Retina (tissue), 1 donor: Measurements from ENCODE around the gene CARS2.
"Not testable (repeated sequence)": the region's sequence is repeated elsewhere in the genome, so short reads cannot be mapped to it uniquely, and the experiment has no call there.

ENCODE experiments used
- DNase-seq: peaks from one replicate; pipeline ENCODE4 v3.0.0-alpha.2; 2016

CARS2 gene

DNA sequence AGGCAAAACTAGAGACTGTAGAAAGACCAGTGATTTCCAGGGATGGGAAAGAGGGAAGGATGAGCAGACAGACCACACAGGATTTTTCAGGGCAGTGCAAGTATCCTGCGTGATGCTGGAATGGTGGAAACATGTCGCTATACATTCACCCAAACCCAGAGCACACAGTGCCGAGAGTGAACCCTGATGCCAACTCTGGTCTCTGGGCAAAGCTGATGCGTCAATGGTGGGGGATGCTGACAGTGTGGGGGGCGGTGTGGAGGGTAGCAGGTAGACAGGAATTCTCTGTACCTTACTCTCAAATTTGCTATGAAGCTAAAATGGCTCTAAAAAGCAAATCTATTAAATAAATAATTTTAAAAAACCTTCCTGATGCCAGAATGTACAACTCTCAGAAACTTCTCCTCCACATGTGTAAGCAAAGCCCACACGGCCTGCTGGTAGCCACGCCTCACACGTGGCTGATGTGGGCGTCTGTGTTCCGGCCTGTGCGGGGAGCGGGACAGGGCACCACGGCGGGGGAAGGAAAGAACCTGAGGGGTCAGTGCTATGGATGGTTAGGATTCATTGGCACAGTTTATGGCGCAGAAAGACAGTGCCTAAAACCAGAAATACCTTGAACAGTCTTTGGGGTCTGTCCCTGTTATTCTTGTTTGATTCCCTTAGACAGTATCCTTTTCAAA, 23.9 kb downstream of the CARS2 start:
- no peak for DNase-seq

DNA sequence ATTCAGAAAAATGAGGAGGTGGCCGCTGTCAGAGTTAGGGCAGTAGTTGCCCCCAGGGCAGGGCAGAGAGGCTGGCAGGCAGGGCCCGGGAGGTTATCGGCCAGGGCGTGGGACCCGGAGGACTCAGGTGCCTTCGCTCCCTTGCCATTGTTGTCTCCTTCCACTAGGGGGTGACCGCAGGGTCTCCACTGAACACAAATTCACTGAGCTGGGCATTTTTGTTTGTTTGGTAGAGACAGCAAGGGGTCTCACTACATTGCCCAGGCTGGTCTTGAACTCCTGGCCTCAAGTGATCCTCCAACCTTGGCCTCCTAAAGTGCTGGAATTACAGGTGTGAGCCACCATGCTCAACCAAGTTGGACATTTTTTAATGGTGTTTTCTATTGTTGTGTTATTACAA, 25.1 kb downstream of the CARS2 start:
- DNase-seq = no peak

DNA sequence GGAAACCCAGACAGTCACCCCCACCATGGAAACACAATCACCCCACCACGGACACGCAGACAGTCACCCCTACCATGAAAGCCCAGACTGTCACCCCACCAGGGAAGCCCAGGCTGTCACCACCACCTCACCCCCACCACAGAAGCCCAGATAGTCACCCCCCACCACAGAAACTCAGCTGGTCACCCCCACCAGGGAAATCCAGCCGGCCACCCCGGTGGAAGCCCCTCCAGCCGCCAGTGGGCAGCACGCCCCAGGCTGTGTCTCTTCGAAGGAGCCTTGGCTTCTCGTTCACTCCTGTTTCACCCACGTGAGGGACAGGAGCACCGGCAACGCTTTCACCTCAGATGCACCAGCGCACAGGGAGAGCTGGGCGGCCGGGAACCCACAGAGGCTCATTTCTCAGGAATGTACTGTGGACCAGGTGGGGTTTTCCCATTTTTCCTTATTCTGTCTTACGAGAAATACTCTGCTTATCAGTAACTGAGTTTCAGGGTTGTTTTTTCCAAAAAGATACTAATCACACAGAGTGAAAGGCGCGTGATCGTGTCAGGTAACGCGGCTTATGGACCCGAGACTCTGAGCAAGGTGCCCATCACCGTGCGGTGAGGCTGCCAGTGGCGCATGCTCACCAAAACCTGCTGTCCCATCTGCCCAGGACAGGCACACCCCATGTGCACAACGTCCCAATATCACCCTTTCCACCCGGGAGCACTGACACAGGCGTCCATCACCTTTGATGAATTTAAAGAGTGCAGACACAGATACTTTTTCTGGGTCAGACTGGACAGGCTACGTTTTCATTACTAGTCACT, 28.0 kb downstream of the CARS2 start:
- DNase-seq = no peak

DNA sequence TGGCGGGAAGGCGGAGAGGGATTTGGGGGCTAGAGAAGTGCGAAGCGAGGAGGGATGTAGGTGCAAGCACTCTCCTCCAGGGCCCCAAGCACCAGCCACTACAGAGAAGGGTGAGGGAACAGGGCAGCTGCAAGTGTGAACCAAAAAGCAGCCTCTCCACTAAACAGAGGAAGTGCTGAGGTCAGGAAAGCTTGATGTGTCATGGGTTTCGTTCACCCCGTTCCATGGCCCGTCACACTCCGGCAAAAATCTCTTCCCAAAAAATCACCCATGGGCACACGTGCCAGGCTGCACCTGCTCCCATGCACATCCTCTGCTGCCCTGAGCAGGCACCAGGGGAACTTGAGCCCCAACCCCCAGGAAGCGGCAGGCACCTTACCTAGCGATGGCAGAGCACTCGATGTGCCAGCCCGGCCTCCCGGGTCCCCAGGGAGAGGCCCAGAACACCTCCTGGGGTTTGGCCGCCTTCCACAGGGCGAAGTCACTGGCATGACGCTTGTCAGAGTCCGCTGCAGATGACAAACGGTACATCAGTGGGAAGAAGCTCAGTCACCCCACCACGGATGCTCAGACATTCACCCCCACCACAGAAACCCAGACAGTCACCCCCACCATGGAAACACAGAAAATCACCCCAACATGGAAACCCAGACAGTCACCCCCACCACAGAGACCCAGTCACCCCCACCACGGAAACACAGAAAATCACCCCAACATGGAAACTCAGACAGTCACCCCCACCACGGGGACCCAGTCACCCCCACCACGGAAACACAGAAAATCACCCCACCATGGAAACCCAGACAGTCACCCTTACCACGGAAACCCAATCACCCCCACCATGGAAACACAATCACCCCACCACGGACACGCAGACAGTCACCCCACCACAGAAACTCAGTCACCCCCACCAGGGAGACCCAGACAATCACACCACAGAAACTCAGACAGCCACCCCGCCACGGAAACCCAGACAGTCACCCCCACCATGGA, 29.0 kb downstream of the CARS2 start:
- DNase-seq = no peak

DNA sequence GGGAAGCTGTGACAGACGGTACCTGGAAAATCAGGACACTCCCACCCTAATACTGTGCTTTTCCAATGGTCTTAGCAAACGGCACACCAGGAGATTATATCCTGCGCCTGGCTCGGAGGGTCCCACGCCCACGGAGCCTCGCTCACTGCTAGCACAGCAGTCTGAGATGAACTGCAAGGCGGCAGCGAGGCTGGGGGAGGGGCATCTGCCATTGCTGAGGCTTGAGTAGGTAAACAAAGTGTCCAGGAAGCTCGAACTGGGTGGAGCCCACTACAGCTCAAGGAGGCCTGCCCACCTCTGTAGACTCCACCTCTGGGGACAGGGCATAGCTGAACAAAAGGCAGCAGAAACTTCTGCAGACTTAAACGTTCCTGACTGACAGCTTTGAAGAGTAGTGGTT, 36.1 kb downstream of the CARS2 start:
- DNase-seq = not testable (repeated sequence)

DNA sequence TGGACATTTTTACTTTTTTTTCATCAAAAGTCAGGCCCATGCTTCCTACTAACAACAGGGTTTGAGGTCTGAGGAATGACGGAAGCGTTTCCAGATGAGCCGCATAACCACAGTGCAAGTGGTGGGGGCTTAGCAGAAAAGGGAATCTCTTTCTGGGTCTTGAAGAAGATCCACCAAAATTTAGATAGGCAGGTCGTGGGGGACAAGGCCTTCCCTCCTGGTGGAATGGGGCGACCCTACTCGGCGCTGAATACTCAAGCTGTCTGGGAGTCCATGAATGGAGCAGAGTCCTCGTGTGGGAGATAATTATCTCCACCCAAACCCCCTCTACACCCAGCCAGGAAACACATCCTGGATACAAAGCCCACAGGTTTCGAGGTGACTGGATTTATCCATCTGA, 36.9 kb downstream of the CARS2 start:
- no peak for DNase-seq

DNA sequence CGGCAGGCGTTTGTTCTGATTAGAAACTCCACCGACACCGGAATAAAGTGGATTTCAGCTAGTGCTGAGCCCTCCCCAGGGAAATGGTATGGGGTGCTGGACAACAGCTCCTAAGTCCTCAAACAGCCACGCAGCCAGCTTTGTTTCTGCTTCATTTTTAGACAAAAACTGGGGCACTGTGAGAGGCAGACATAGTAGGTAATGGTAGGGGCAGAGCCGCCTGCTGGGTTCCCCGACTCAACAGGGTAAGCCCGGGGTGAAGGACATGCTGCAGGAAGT, 39.7 kb downstream of the CARS2 start:
- DNase-seq = no peak

DNA sequence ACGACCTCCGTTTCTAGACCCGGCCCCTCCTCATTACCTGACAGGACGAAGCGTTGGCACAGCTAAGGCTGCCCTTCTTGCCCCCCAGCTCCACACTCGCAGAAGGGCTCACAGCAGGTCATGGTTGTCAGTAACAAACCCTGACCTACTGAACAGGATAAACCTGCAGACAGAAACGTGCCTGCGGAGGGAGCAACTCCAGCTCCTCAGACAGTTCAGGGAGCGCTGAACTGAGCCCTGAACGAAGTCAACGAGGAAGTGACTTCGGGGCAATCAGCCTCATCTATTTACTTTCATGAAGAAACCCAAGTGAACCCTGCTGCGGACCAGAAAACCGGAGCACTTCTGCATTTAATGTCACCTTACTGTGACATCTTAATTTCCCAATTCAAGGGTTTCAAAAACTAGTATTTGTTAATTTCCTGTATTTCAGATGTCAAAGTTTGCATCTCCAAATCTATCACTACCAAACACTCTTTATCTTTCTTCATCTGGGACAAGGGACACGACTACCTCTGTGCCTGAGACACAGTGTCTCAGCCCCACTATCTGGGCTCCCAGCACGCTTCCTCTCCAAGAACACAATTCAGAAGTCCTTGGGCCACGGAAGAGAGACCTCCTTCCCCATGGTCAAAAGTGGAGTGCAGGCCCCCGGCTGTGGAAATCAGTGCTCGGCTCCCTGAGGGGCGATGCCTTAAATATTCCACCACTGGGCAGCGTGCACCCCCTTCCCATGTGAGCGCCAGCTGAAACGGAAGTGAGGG, 40.2 kb downstream of the CARS2 start:
- no peak for DNase-seq

DNA sequence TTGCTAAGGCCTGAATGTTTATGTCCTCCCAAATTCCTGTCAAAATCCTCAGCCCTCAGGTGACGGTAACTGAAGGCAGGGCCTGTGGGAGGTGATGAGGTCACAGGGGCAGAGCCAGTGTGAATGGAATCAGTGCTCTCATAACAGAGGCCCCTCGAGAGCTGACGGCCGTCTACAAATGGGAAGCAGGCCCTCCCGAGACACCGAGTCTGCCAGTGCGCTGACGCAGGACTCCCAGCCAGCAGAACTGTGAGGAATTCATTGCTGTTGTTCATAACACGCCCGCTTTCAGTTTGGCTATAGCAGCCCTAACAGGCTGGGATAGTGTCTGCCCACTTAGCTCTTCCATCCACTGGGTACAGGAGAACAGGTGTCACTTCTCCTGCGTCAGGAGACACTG, 41.2 kb downstream of the CARS2 start:
- DNase-seq = no peak

DNA sequence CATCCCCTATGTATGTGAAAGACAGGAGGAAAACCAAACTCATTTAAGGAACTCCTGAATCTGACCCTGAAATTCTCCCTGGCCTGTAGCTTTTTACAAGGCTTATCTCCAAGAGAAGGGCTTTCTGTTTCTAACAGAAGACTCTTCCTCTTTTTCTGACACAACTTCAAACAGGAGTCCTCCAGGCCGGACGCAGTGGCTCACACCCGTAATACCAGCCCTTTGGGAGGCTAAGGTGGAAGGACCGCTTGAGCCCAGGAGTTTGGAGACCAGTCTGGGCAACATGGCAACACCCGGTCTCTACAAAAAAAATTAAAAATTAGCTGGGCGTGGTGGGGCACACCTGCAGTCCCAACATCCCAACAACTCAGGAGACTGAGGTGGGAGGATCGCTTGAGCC, 41.9 kb downstream of the CARS2 start:
- no peak for DNase-seq

DNA sequence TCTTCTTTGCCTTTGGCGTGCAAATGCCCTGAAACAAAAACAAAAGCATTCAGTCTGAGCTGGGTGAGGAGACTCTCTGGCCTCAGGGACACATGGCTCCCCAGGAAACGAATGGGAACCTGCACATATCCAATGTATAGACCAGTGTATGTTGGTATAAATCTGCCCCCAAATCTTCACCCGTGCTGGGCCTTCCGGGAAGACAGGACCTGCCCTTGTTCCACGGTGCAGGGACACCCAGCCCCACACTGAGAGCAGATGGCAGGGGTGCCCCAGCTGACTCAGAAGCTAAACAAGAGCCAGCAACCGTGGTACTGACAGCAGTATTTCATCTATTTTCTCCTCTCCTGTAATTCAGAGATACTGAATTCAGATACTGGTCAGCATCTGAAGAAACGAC, 42.4 kb downstream of the CARS2 start:
- DNase-seq = no peak

DNA sequence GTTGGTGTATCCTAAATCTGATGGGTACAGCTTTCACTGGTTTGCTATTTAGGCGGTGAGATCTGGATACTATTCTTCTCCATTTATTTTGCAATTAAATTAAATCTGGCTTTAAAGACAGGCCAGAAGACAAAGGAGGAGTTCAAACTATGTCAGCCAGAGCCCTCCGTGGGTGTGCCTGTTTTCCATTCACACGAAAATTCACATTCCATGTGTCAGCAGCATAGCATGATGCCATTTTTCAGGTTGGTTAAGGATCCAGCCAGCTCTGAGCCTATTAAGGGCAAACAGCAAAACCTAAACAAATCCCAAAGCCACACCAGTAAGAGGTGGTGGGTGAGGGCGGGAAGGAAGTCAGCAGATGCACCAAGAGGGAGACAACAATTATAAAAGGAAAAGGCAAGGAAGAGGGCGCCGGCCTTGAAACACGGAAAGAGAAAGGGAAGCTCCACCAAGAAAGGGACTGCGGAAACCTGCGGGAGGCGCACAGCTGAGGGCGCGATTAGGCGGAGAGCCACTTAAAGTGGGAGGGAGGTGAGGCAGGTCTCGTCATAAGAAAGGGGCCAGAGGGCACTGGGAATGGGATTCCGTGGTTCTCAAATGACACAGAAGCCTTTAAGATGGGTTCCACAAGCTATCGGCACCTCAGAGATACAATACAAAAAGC, 43.0 kb downstream of the CARS2 start:
- no peak for DNase-seq

DNA sequence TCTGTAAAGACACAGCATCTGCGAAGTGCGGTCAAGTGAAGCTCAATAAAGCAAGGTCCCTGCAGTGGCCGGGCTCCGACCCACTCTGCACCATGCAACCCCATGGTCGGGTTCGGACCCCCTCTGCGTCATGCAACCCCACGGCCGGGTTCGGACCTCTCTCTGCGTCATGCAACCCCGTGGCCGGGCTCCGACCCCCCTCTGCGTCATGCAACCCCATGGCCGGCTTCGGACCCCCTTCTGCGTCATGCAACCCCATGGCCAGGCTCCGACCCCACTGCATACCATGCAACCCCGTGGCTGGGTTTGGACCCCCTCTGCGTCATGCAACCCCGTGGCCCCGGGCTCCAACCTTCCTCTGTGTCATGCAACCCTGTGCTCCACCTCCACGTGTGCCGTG, 43.8 kb downstream of the CARS2 start:
- DNase-seq = no peak

DNA sequence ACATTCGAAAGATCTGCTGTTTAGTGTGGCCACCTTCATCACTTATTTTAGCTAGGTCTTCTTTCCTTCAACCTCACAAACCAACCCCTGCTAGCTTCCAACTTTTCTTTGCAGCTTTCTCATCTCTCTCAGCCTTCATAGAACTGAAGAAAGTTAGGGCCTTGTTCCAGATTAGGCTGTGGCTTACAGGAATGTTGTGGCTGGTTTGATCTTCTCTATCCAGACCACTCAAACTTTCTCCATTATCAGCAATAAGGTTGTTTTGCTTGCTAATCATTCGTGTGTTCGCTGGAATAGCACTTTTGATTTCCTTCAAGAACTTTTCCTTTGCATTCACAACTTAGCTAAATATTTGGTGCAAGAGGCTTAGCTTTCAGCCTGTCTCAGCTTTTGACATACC, 44.7 kb downstream of the CARS2 start:
- no peak for DNase-seq

DNA sequence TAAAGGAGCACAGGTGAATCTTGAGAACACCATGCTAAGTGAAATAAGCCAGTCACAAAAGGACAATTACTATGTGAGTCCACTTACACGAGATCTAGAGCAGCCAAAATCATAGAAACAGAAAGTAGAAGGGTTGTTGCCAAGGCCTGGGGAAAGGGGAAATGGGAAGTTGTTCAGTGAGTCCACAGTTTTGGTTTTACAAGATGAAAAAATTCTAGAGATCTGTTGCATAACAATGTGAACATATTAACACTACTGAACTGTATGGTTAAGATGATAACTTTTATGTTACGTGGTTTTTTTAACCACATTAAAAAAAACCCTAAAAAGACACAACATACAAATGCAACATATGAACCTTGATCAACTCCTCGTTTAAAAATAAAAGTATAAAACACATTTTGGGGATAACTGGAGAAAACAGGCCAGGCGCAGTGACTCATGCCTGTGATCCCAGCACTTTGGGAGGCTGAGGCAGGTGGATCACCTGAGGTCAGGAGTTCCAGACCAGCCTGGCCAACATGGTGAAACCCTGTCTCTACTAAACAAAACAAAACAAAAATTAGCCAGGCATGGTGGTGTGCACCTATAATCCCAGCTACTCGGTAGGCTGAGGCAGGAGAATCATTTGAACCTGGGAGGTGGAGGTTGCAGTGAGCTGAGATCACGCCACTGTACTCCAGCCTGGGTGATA, 47.6 kb downstream of the CARS2 start:
- not testable (repeated sequence) for DNase-seq

DNA sequence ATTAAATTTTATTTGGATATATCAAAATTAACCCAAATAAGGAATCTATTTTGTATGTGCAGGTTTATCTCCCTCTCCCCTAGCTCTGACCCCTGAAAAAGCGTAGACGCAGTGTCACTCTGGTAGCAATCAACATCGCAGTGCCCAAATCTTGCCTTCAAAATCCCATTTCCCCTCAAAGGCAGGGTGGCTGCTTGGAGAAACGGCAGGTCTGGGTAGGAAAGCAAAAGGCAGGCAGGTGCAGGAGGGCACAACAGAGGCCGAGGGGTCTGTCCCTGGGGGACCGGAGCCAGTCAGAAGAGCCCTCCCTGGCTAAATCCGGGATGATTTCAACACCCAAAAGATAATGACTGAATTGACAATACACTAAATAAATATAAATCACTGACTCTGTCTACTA, 48.7 kb downstream of the CARS2 start:
- no peak for DNase-seq

DNA sequence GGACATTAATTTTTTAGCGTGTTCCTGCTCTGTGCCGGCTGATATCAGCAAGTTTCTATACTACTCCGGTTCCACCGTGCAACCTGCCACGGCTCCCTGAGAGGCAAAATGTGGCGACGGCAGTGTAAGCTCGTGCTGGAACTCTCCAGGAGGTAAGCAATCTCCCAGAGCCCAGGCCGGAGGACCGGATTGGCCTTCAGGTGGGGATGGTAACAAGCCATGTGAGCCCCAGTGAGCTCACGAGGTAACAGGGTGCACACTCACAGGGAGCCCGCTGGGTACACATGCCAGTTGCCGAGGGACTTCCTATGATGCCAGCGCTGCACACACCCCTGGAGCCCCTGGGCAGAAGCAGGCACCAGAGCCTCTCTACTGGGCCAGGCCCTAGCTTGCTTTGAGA, 52.1 kb downstream of the CARS2 start:
- no peak for DNase-seq

DNA sequence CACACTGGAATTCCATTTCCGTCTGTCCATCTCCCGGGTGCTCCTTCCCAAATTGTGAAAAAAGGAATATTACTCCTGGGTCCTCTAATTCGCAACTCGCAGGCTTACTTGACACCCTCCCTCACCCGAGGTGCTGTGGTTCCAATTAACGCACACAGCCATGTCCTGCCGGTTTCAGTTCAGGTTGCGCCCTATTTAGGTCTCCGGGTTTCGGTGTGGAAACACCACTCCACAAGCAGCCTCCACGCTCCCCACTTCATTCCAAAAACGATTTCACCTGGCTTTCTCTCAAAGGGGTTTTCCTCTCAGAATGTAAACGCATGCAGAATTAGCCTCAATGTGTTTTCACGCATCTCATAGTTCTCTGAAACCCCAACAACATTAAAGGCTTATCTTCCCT, 52.6 kb downstream of the CARS2 start:
- no peak for DNase-seq

DNA sequence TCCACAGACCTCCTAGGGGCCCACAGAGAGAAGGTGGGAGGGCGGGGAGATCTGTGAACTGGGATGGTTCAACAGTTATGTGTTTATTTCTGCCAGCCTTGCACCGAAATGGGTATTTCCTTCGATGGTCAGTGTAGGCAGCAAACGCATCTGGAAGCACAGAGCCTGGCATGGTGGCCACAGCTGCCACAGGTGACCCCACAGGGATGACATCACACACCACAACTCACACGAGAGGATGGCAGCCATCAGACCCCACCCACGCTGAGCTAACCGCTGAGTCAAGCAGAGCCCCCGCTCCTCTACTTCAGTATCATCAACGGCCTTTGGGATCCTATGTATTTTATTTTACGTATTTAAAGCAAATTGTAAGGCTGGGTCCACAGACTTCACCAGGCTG, 53.2 kb downstream of the CARS2 start:
- no peak for DNase-seq

DNA sequence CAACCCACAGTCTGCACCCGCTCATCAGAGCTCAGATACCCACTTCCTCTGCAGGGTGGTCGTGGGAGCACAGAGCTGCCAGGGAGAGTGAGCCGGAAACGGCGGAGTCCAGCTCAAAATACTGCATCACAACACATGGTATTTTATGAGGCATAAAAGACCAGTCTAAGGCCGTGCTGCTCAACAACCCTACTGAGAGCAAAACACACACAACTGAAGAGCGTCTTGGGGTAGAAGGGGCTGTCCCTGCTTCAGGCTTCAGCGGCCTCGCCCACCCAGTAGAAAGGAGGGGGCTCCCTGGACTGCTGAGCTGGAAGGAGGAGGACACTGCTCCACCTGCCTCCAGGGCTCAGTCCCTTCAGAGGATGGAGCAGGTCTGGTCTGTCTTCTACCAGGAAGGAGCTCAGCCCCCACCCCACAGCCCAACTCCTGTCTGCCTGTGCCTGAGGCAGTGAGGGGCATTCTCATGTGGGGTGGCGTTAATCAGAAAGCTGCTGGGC, 53.6 kb downstream of the CARS2 start:
- DNase-seq = no peak

DNA sequence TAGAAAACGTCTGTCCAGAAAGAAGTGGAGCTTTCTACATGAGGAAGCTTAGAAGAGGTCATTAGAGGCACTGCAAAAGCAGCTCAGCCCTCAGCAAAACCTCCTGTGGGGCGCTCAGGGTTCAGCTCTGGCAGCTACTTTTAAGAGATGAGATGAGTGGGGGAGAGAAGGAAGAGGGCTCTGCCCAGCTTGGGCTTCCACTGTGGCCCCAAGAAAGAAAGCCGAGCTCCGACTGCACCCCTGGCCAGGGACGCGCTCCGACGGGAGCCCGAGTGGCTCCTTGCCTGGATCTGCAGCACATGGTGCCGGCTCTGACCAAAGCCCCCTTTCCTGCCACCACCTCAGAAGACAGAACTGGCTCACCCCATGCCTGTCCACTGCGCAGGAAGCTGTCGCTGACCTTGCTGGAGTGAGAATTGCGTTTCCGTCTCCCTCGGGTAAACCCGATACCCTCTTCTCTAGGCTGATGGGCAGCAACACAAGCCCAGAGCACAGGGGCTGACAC, 54.1 kb downstream of the CARS2 start:
- no peak for DNase-seq
